ENCODE data around the gene CLASP1. TPM values are rescaled to one million over a fixed set of nuclear protein-coding genes. Genes with fewer than 3 reads are reported as not detected.

The CLASP1 gene
- total RNA-seq, 1 donor from 2014 or later = 163 TPM

GRCh38 chr2:121650315-121650930, 1.2 kb upstream of the CLASP1 start:
- Mint-ChIP-seq H3K4me1 (ENCODE audit: low read depth, unreplicated experiment) (peaks cover 17% of the 10 kb centered on the region), H3K27ac (ENCODE audit: unreplicated experiment) (peak overlapping the region; percentile 99), H3K27me3 (ENCODE audit: unreplicated experiment) (peaks cover 5% of the 10 kb centered on the region), H3K36me3 (ENCODE audit: unreplicated experiment) (no peaks in the 10 kb centered on the region), H3K9me3 (ENCODE audit: unreplicated experiment) (peaks cover 4% of the 10 kb centered on the region), H3K4me3 (ENCODE audit: unreplicated experiment) (peak overlapping the region; percentile 100)
- no peak for TF ChIP-seq CTCF (IDR thresholded peaks at IDR 0.05; ENCODE audit: partially characterized antibody, unreplicated experiment)
- no peak for DNase-seq

- no peaks in the 10 kb centered on the region for H3K36me3 Mint-ChIP-seq (ENCODE audit: unreplicated experiment)
- peak; percentile 95 for DNase-seq
- H3K27me3 Mint-ChIP-seq (ENCODE audit: unreplicated experiment) = peaks cover 5% of the 10 kb centered on the region
- H3K9me3 Mint-ChIP-seq (ENCODE audit: unreplicated experiment) = peaks cover 4% of the 10 kb centered on the region
- peaks cover 18% of the 10 kb centered on the region for H3K4me1 Mint-ChIP-seq (ENCODE audit: low read depth, unreplicated experiment)
- peak overlapping the region; percentile 100 for H3K4me3 Mint-ChIP-seq (ENCODE audit: unreplicated experiment)
- TF ChIP-seq CTCF (IDR thresholded peaks at IDR 0.05; ENCODE audit: partially characterized antibody, unreplicated experiment) = no peak
- H3K27ac Mint-ChIP-seq (ENCODE audit: unreplicated experiment) = peak overlapping the region; percentile 99
These were observed 493 bp upstream of the CLASP1 start for GRCh38 chr2:121649596-121650314.

GRCh38 chr2:121648206-121649148, 785 bp downstream of the CLASP1 start:
- no peaks in the 10 kb centered on the region for H3K36me3 Mint-ChIP-seq (ENCODE audit: unreplicated experiment)
- peaks cover 23% of the 10 kb centered on the region for H3K4me1 Mint-ChIP-seq (ENCODE audit: low read depth, unreplicated experiment)
- TF ChIP-seq CTCF (IDR thresholded peaks at IDR 0.05; ENCODE audit: partially characterized antibody, unreplicated experiment) = no peak
- peaks cover 5% of the 10 kb centered on the region for H3K27me3 Mint-ChIP-seq (ENCODE audit: unreplicated experiment)
- peak; percentile 61 for DNase-seq
- peak overlapping the region; percentile 100 for H3K4me3 Mint-ChIP-seq (ENCODE audit: unreplicated experiment)
- peaks cover 4% of the 10 kb centered on the region for H3K9me3 Mint-ChIP-seq (ENCODE audit: unreplicated experiment)
- H3K27ac Mint-ChIP-seq (ENCODE audit: unreplicated experiment) = peak overlapping the region; percentile 94

- Mint-ChIP-seq H3K27ac (ENCODE audit: unreplicated experiment) (peak overlapping the region; percentile 63), H3K4me3 (ENCODE audit: unreplicated experiment) (peak overlapping the region; percentile 100), H3K9me3 (ENCODE audit: unreplicated experiment) (peaks cover 4% of the 10 kb centered on the region), H3K4me1 (ENCODE audit: low read depth, unreplicated experiment) (peaks cover 23% of the 10 kb centered on the region), H3K36me3 (ENCODE audit: unreplicated experiment) (no peaks in the 10 kb centered on the region), H3K27me3 (ENCODE audit: unreplicated experiment) (peaks cover 5% of the 10 kb centered on the region)
- DNase-seq = no peak
- no peak for TF ChIP-seq CTCF (IDR thresholded peaks at IDR 0.05; ENCODE audit: partially characterized antibody, unreplicated experiment)
These were observed 1.9 kb downstream of the CLASP1 start for GRCh38 chr2:121647396-121647795.

Measured in glutamatergic neuron (in vitro differentiated cells).